SK-N-SH (cell line): ENCODE results near the gene SERPINB13. TPM values are rescaled to one million over a fixed set of nuclear protein-coding genes. Genes with fewer than 3 reads are reported as not detected.

Experiments used
- CTCF ChIA-PET: fragments of 300-600, 350-600 bp; formaldehyde crosslinking; extraction: SDS; loops from one replicate; lab custom pipeline; 2021; lab: Yijun Ruan, JAX
- POLR2A ChIA-PET: fragments of 350-600 bp; sonication (Branson Sonifier 250); formaldehyde crosslinking; extraction: SDS; loops from one replicate; lab custom pipeline; 2020; ENCODE audit warnings: antibody characterized with exemption, inconsistent platforms; lab: Yijun Ruan, JAX
- DNase-seq: peaks from one replicate; pipeline ENCODE4 v3.0.0; 2012
- H2AFZ ChIP-seq: fragments of 200-600 bp; sonication (generic); 2 replicates; pipeline ENCODE4 v1.8.1; 2016; ENCODE audit warnings: antibody characterized with exemption, mild to moderate bottlenecking, low read depth
- H3F3A ChIP-seq: fragments of 200-600 bp; sonication (generic); replicated peaks from 2 replicates; pipeline ENCODE3; 2016; ENCODE audit warnings: antibody characterized with exemption, mild to moderate bottlenecking; ENCODE audit not compliant: insufficient read depth
- H3K27ac ChIP-seq, 2 experiments: fragments of 200-500 bp in 1 of 2; fragments of 200-600 bp in 1 of 2; sonication (Bioruptor generic) in 1 of 2; sonication (generic), shearing (Covaris generic) in 1 of 2; 2 replicates each; pipeline versions ENCODE4 v1.5.1 to v1.6.1; 2014 to 2016; ENCODE audit warnings: low read depth in 2 of 2, inconsistent platforms in 1 of 2, low read length in 1 of 2, mild to moderate bottlenecking in 1 of 2, mixed read lengths in 1 of 2
- H3K27me3 ChIP-seq: fragments of 200-600 bp; sonication (generic), shearing (Covaris generic); 2 replicates; pipeline ENCODE4 v1.6.1; 2016; ENCODE audit warnings: mixed run types; ENCODE audit not compliant: insufficient read depth
- H3K36me3 ChIP-seq, 2 experiments: fragments of 200-500 bp in 1 of 2; fragments of 200-600 bp in 1 of 2; sonication (Bioruptor generic) in 1 of 2; sonication (generic) in 1 of 2; replicated peaks in 1 of 2; 2 replicates each; pipeline versions ENCODE3 to v1.5.1; 2014 to 2016; ENCODE audit warnings: low read length in 1 of 2, mild to moderate bottlenecking in 1 of 2; ENCODE audit not compliant: insufficient read depth in 2 of 2, control insufficient read depth in 1 of 2
- H3K4me1 ChIP-seq, 2 experiments: fragments of 200-500 bp in 1 of 2; fragments of 200-600 bp in 1 of 2; sonication (Bioruptor generic) in 1 of 2; sonication (generic), shearing (Covaris generic) in 1 of 2; 2 replicates each; pipeline versions ENCODE4 v1.5.1 to v1.6.1; 2014 to 2016; ENCODE audit warnings: low read depth in 1 of 2, low read length in 1 of 2, mixed run types in 1 of 2; ENCODE audit not compliant: insufficient read depth in 2 of 2, control insufficient read depth in 1 of 2
- H3K4me2 ChIP-seq: fragments of 200-600 bp; sonication (generic), shearing (Covaris generic); 2 replicates; pipeline ENCODE4 v1.6.1; 2017; ENCODE audit warnings: mixed run types
- H3K4me3 ChIP-seq, 2 experiments: fragments of 200-500 bp in 1 of 2; fragments of 200-600 bp in 1 of 2; sonication (Bioruptor generic) in 1 of 2; sonication (generic), shearing (Covaris generic) in 1 of 2; 2 replicates each; pipeline versions ENCODE4 v1.5.1 to v1.8.1; 2014 to 2016; ENCODE audit warnings: low read depth in 2 of 2, inconsistent platforms in 1 of 2, low read length in 1 of 2, mild to moderate bottlenecking in 1 of 2, mixed read lengths in 1 of 2, moderate library complexity in 1 of 2
- H3K79me2 ChIP-seq: fragments of 200-600 bp; sonication (generic); 2 replicates; pipeline ENCODE4 v1.8.1; 2017; ENCODE audit warnings: mild to moderate bottlenecking; ENCODE audit not compliant: insufficient read depth
- H3K9ac ChIP-seq: fragments of 200-600 bp; sonication (generic); 2 replicates; pipeline ENCODE4 v1.6.1; 2017; ENCODE audit warnings: mixed run types
- H3K9me2 ChIP-seq: fragments of 200-600 bp; sonication (generic); 2 replicates; pipeline ENCODE4 v1.6.1; 2017; ENCODE audit warnings: mixed run types
- H3K9me3 ChIP-seq: fragments of 200-600 bp; sonication (generic); 2 replicates; pipeline ENCODE4 v1.6.1; 2017; ENCODE audit warnings: mixed run types, mild to moderate bottlenecking, moderate library complexity
- H4K20me1 ChIP-seq: fragments of 200-600 bp; sonication (generic); 2 replicates; pipeline ENCODE4 v1.6.1; 2017; ENCODE audit warnings: mild to moderate bottlenecking, mixed run types; ENCODE audit not compliant: insufficient read depth
- CTCF ChIP-seq: fragments of 200-600 bp; sonication (generic); IDR thresholded peaks from 2 replicates; pipeline ENCODE4 v1.6.1; 2017; ENCODE audit warnings: antibody characterized with exemption, mild to moderate bottlenecking, moderate library complexity
- ELF1 ChIP-seq: IDR thresholded peaks from 2 replicates; pipeline ENCODE4 v1.4.0; 2012
- EP300 ChIP-seq, 2 experiments: IDR thresholded peaks; 2 replicates each; pipeline versions ENCODE4 v1.4.0 to v1.6.1; 2012; ENCODE audit warnings: borderline replicate concordance in 1 of 2, low read depth in 1 of 2, low read length in 1 of 2
- IRF3 ChIP-seq: fragments of 150-350 bp; IDR thresholded peaks from 2 replicates; pipeline ENCODE4 v1.6.1; 2016; ENCODE audit warnings: mild to moderate bottlenecking, low read depth, low read length
- JUND ChIP-seq: IDR thresholded peaks from 2 replicates; pipeline ENCODE4 v1.4.0; 2012
- MXI1 ChIP-seq: IDR thresholded peaks from 2 replicates; pipeline ENCODE4 v1.6.1; 2012; ENCODE audit warnings: mild to moderate bottlenecking, low read depth, low read length, improper control_type of control experiment
- NRF1 ChIP-seq: IDR thresholded peaks from 2 replicates; pipeline ENCODE4 v1.6.1; 2012; ENCODE audit warnings: low read depth, mild to moderate bottlenecking, low read length
- PBX3 ChIP-seq: IDR thresholded peaks from 2 replicates; pipeline ENCODE4; 2012
- RAD21 ChIP-seq: IDR thresholded peaks from 2 replicates; pipeline ENCODE4 v1.6.1; 2012; ENCODE audit warnings: mild to moderate bottlenecking, low read length
- RCOR1 ChIP-seq: fragments of 150-350 bp; IDR thresholded peaks from 2 replicates; pipeline ENCODE4 v1.6.1; 2017; ENCODE audit warnings: antibody characterized with exemption, low read length
- REST ChIP-seq: IDR thresholded peaks from 2 replicates; pipeline ENCODE4 v1.6.1; 2012; ENCODE audit warnings: mild to moderate bottlenecking, low read depth, low read length, moderate library complexity
- TCF12 ChIP-seq: IDR thresholded peaks from 2 replicates; pipeline ENCODE4 v1.4.0; 2012
- USF1 ChIP-seq: IDR thresholded peaks from 2 replicates; pipeline ENCODE4 v1.4.0; 2012; ENCODE audit warnings: low read depth, borderline replicate concordance
- YY1 ChIP-seq: IDR thresholded peaks from 2 replicates; pipeline ENCODE4 v1.4.0; 2012; ENCODE audit warnings: low read depth, mild to moderate bottlenecking
- ZBTB33 ChIP-seq: IDR thresholded peaks from 2 replicates; pipeline ENCODE4 v1.4.0; 2012; ENCODE audit warnings: low read depth, borderline replicate concordance
- WGBS: methylation state at CpG from one replicate; pipeline ENCODE4 v1.1.6; 2017; ENCODE audit warnings: low lambda C conversion rate; 5-methylcytosine and 5-hydroxymethylcytosine counted together
- polyA plus RNA-seq, 3 experiments: library from polyadenylated mRNA; depleted of rRNA; stranded (reverse); fragments of >200 nt; gene quantifications; 2 replicates each; pipeline ENCODE4 v1.2.3, GENCODE V29; 2012

SERPINB13 gene
- polyA plus RNA-seq, 1 of the 3 experiments (the other 2 are of a cell fraction), result not detected

GRCh38 chr18:63617915-63618234 lies 30.7 kb downstream of the SERPINB13 start:
- Histone ChIP-seq H3K4me3 (no peak overlapping the region), H3K9ac (no peak overlapping the region)
- WGBS, result 48% methylated on average over 2 of the region's 2 CpGs
- TF ChIP-seq YY1 (no peak), RCOR1 (no peak), NRF1 (no peak), CTCF (no peak), PBX3 (no peak), ZBTB33 (no peak), ELF1 (no peak), JUND (no peak), RAD21 (no peak), IRF3 (no peak), EP300 (IDR thresholded peaks at IDR 0.05; ENCODE audit: borderline replicate concordance in 1 of 2, low read depth in 1 of 2, low read length in 1 of 2) (no peak)
- TF ChIP-seq, all 33 proteins: peak for 0
- Histone ChIP-seq H3K79me2 (no peaks in the 10 kb centered on the region), H3K9me3 (no peaks in the 10 kb centered on the region), H3K4me1 (no peaks in the 10 kb centered on the region), H3K4me2 (no peak overlapping the region), H4K20me1 (no peaks in the 10 kb centered on the region), H3F3A (no peaks in the 10 kb centered on the region), H3K27me3 (no peaks in the 10 kb centered on the region), H3K9me2 (no peaks in the 10 kb centered on the region), H3K27ac (no peak overlapping the region), H3K36me3 (no peaks in the 10 kb centered on the region), H2AFZ (no peak overlapping the region)
- DNase-seq, result no peak
- ChIA-PET CTCF (no interaction called here), POLR2A (no interaction called here)

- H3K27me3 ChIP-seq, result no peaks in the 10 kb centered on the region
- WGBS, result 29% methylated on average over 3 of the region's 3 CpGs
- no peaks in the 10 kb centered on the region for H3F3A ChIP-seq
- no peaks in the 10 kb centered on the region for H3K36me3 ChIP-seq
- H3K4me2 ChIP-seq, result no peak overlapping the region
- no peaks in the 10 kb centered on the region for H3K9me3 ChIP-seq
- no peak overlapping the region for H2AFZ ChIP-seq
- H3K9me2 ChIP-seq, result no peaks in the 10 kb centered on the region
- no peak overlapping the region for H3K9ac ChIP-seq
- no peak overlapping the region for H3K4me3 ChIP-seq
- ChIA-PET CTCF (interaction anchor here (0.6 kb wide), 1 partner anchor 11 kb away, joined by 3 read pairs; no protein-coding TSS in a partner anchor), POLR2A (no interaction called here)
- no peaks in the 10 kb centered on the region for H3K79me2 ChIP-seq
- H3K4me1 ChIP-seq, result no peaks in the 10 kb centered on the region
- no peak for DNase-seq
- H3K27ac ChIP-seq, result no peak overlapping the region
- H4K20me1 ChIP-seq, result no peaks in the 10 kb centered on the region
- TF ChIP-seq ZBTB33 (no peak), TCF12 (no peak), MXI1 (no peak), USF1 (no peak), RAD21 (no peak), REST (no peak)
Measured at GRCh38 chr18:63619661-63620060, 32.5 kb downstream of the SERPINB13 start.
